Peyer's patch (tissue), 4 donors: ENCODE results near the gene USP10.

Experiments
- CTCF ChIP-seq, 6 experiments: fragments of 450-650 bp in 4 of 6; fragments of 200-600 bp in 2 of 6; sonication (generic) in 1 of 6; IDR thresholded peaks; one replicate each; pipeline ENCODE4 v1.5.1; 2017 to 2019; ENCODE audit warnings: antibody characterized with exemption in 6 of 6, mild to moderate bottlenecking in 3 of 6, moderate library complexity in 1 of 6
- POLR2A ChIP-seq, 2 donors: fragments of 450-650 bp; IDR thresholded peaks; one replicate each; pipeline ENCODE4 v1.5.1; 2017; ENCODE audit warnings: antibody characterized with exemption in 2 of 2, mild to moderate bottlenecking in 2 of 2, moderate library complexity in 2 of 2

GRCh38 chr16:84780063-84780462, 80.3 kb downstream of the USP10 start:
- TF ChIP-seq CTCF (IDR thresholded peaks at IDR 0.05) (no peak), POLR2A (IDR thresholded peaks at IDR 0.05) (no peak)
